ENCODE measurements around the gene EDDM13.

- no peak for TF ChIP-seq CTCF (IDR thresholded peaks at IDR 0.05)
- TF ChIP-seq POLR2AphosphoS5 (IDR thresholded peaks at IDR 0.05): no peak
- TF ChIP-seq POLR2A (IDR thresholded peaks at IDR 0.05): no peak
- TF ChIP-seq EP300 (IDR thresholded peaks at IDR 0.05): no peak
Observed at GRCh38 chr19:56258272-56258671, 14.3 kb upstream of the EDDM13 start.
